Activated T-cell treated with anti-CD3 and anti-CD28 coated beads for 4 hours (primary cell): ENCODE measurements around the gene VPS25.
"Not testable (repeated sequence)": the region's sequence is repeated elsewhere in the genome, so short reads cannot be mapped to it uniquely, and the experiment has no call there.

ENCODE experiments used
- DNase-seq: peaks from one replicate; pipeline ENCODE4 v3.0.0-alpha.2; 2020

Gene VPS25

GRCh38 chr17:42769964-42770363, 3.3 kb upstream of the VPS25 start:
- not testable (repeated sequence) for DNase-seq

GRCh38 chr17:42772945-42773289, 332 bp upstream of the VPS25 start:
- no peak for DNase-seq

GRCh38 chr17:42774066-42774745, 957 bp downstream of the VPS25 start:
- DNase-seq: no peak

GRCh38 chr17:42775534-42776098, 2.4 kb downstream of the VPS25 start:
- DNase-seq: no peak

- DNase-seq: no peak
Measured at GRCh38 chr17:42778570-42778969, 5.3 kb downstream of the VPS25 start.

GRCh38 chr17:42779304-42779935, 6.2 kb downstream of the VPS25 start:
- no peak for DNase-seq

- DNase-seq: no peak
Measured at GRCh38 chr17:42779936-42780850, 6.9 kb downstream of the VPS25 start, which contains the start of gene WNK4. Gene WNK4, plus strand, starts transcription at chr17:42780610. Its CDS starts 89 bp downstream, at chr17:42780699.

GRCh38 chr17:42780851-42781638, 7.8 kb downstream of the VPS25 start:
- no peak for DNase-seq

- no peak for DNase-seq
Measured at GRCh38 chr17:42781639-42782165, 8.5 kb downstream of the VPS25 start.

- no peak for DNase-seq
Measured at GRCh38 chr17:42782166-42783061, 9.2 kb downstream of the VPS25 start.

- no peak for DNase-seq
Measured at GRCh38 chr17:42783062-42783790, 10.0 kb downstream of the VPS25 start.

- no peak for DNase-seq
Measured at GRCh38 chr17:42783791-42784138, 10.5 kb downstream of the VPS25 start.

GRCh38 chr17:42784409-42784808, 11.2 kb downstream of the VPS25 start:
- DNase-seq: no peak

- DNase-seq: no peak
Measured at GRCh38 chr17:42784811-42785592, 11.8 kb downstream of the VPS25 start.

- DNase-seq: no peak
Measured at GRCh38 chr17:42787266-42787665, 14.0 kb downstream of the VPS25 start.

- DNase-seq: no peak
Measured at GRCh38 chr17:42791948-42792347, 18.7 kb downstream of the VPS25 start.

- no peak for DNase-seq
Measured at GRCh38 chr17:42792545-42792944, 19.3 kb downstream of the VPS25 start.

GRCh38 chr17:42795061-42795460, 21.8 kb downstream of the VPS25 start:
- no peak for DNase-seq

- DNase-seq: no peak
Measured at GRCh38 chr17:42795465-42795864, 22.2 kb downstream of the VPS25 start.
